ENCODE results near the gene CACNA2D3.

DNA sequence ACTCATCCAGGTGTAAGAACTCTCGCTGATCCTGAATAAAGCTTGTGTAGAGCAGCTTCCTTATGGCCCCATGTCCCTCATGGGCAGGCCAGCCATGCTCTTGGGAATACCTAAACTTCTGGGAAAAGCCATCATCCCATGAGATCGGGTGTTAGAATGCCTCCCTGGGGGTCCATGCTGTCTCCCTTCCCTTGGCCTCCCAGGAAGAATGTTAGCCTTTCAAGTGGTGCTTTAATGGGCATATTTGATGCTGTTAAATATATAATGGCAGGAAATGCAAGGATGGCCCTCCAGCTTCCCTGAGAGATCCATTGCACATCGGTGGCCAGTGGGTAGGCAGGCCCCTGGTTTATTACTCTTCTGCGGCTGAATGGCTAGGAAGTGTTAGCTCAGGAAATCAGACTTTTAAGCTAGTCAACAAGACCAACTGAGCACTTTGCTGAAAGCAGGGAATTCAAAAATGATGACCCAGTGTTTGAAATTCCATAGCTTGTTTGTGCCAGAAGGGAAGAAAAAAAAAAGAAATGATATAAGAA is 866.0 kb downstream of the CACNA2D3 start:
- TF ChIP-seq CTCF (IDR thresholded peaks at IDR 0.05; ENCODE audit: insufficient read depth, low read length, poor library complexity, severe bottlenecking) = no peak
- no peak for TF ChIP-seq EZH2phosphoT487 (conservative IDR thresholded peaks at IDR 0.05; ENCODE audit: low read length)

All from SU-DHL-6 (cell line).